AG04450 (cell line): ENCODE results near the gene RRBP1. TPM values are rescaled to one million over a fixed set of nuclear protein-coding genes. Genes with fewer than 3 reads are reported as not detected.

ENCODE experiments used
- CTCF ChIA-PET: fragments of 300-600, 350-600 bp; formaldehyde crosslinking; extraction: SDS; loops from one replicate; lab custom pipeline; 2022; ENCODE audit warnings: antibody characterized with exemption, inconsistent platforms; lab: Charles Lee
- POLR2A ChIA-PET: fragments of 350-600 bp; formaldehyde crosslinking; extraction: SDS; loops from one replicate; lab custom pipeline; 2021; ENCODE audit warnings: antibody characterized with exemption, inconsistent platforms; lab: Yijun Ruan, JAX
- DNase-seq: peaks from one replicate; pipeline ENCODE4 v3.0.0-alpha.2; 2011; ENCODE audit warnings: low read depth, low spot score
- H3K27ac ChIP-seq: one replicate; pipeline ENCODE4 v1.5.1; 2012; ENCODE audit warnings: low read depth, low read length, control low read depth
- H3K27me3 ChIP-seq: one replicate; pipeline ENCODE4 v1.6.0; 2012; ENCODE audit warnings: low read length; ENCODE audit not compliant: control insufficient read depth, insufficient read depth
- H3K4me3 ChIP-seq: 2 replicates; pipeline ENCODE4 v1.5.1; 2011; ENCODE audit warnings: mild to moderate bottlenecking, low read depth, low read length, control low read depth
- H3K9me3 ChIP-seq: 2 replicates; pipeline ENCODE4 v1.5.1; 2012; ENCODE audit warnings: low read length; ENCODE audit not compliant: control insufficient read depth, insufficient read depth
- polyA plus RNA-seq: library from polyadenylated mRNA; depleted of rRNA; stranded (reverse); fragments of >200 nt; gene quantifications from 2 replicates; pipeline ENCODE4 v1.2.3, GENCODE V29; 2011
- TF ChIP-seq, protein P1 (sequence below): IDR thresholded peaks from 2 replicates; pipeline ENCODE4 v1.5.1; 2011; ENCODE audit warnings: low read depth, low read length, control low read depth, inconsistent platforms

The RRBP1 gene
- polyA plus RNA-seq, 1 experiment = 153 TPM

DNA sequence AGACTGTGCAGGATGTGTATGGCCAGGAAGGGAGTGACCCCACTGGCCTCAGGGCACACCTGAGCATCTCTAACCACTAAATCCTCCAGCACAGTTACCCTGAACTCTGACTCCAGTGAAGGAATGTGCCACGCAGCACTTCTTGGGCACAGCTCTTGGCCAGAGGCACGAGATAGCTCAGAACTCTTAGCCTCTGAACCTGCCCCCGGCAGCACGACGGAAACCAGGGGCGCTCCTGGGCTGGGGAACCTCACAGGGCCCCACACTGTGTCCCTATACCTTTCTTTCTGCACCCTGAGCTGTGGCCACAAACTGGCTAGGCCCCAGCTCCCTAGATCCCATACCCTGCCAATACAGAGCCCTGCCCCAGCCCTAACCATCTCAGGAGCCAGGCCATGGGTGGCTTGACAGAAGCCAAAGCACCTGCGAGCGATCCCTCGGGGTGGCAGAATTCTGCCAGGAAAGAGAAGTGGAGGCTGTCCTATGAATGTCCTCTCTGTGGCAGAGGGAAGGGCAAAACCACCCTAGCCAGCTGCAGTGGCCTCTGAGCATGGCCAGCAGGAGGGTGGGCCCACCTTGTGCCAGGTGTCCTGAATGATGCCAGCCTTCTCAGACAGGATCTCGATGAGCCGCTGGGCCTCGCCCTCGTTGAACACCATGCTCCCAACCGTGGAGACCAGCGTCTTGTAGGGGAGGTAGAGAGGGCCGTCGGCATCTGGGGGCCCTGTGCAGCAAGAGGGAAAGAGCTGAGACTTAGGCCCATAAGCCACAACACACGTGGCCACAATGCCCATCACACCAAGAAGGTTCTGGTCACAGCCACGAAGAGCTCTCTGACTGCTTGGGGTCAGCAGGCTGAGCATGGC, 39.4 kb downstream of the RRBP1 start:
- no peak for DNase-seq
- Histone ChIP-seq H3K27ac (no peak overlapping the region), H3K9me3 (no peaks in the 10 kb centered on the region), H3K27me3 (no peaks in the 10 kb centered on the region), H3K4me3 (no peak overlapping the region)
- ChIA-PET CTCF (interaction anchor here (0.8 to 1.2 kb wide), 3 partner anchors 12 to 295 kb away, joined by 3 to 4 read pairs (median 3); no protein-coding TSS in a partner anchor), POLR2A (interaction anchor here (1.0 kb wide), 1 partner anchor 24 kb away, joined by 6 read pairs; no protein-coding TSS in a partner anchor)
- TF ChIP-seq, protein P1, sequence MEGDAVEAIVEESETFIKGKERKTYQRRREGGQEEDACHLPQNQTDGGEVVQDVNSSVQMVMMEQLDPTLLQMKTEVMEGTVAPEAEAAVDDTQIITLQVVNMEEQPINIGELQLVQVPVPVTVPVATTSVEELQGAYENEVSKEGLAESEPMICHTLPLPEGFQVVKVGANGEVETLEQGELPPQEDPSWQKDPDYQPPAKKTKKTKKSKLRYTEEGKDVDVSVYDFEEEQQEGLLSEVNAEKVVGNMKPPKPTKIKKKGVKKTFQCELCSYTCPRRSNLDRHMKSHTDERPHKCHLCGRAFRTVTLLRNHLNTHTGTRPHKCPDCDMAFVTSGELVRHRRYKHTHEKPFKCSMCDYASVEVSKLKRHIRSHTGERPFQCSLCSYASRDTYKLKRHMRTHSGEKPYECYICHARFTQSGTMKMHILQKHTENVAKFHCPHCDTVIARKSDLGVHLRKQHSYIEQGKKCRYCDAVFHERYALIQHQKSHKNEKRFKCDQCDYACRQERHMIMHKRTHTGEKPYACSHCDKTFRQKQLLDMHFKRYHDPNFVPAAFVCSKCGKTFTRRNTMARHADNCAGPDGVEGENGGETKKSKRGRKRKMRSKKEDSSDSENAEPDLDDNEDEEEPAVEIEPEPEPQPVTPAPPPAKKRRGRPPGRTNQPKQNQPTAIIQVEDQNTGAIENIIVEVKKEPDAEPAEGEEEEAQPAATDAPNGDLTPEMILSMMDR = no peak

DNA sequence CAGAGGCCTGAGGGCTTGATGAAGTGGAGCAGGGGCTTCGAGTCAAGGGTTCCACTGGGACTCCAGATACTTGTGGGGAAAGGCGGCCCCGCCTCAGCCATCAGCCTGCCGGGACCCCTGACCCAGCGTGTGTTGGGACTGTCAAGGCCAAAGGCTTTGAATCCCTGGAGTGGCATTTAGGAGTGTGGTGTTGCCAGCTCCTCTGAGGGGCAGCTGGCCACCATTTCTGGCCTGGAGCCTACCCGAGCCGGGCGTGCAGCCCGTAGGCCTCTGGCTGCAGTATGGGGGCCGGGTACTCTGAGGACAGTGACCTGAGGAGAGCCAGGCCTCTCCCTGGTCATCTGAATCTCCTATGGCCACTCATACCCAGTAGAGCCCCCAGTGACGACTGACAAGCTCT, 40.0 kb downstream of the RRBP1 start:
- POLR2A ChIA-PET = no interaction called here
- Histone ChIP-seq H3K4me3 (no peak overlapping the region), H3K27ac (no peak overlapping the region), H3K9me3 (no peaks in the 10 kb centered on the region), H3K27me3 (no peaks in the 10 kb centered on the region)
- DNase-seq = no peak
- TF ChIP-seq, protein P1 = no peak
- CTCF ChIA-PET = interaction anchor here (1.2 kb wide), 1 partner anchor 12 kb away, joined by 3 read pairs; no protein-coding TSS in a partner anchor

DNA sequence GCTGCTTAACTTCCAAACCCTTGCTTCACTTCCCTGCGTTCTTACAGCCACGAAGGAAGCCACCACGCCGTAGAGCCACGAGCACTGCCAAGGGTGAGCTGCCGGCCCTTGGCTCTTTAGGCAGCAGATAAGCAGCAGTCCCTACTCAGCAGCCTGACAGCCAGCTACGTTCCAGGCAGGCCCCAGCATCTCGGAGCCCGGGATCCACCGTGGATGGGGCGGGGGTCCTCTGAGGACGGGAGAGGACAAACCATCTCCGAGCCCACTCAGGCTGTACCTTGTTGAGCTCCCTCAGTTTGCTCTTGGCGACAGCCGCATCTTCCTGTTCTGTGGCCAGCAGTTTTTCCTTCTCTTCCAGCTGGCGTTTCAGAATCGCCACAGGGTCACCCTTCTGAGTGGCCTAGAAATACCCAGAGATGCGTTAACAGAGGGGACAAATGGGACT, 40.5 kb downstream of the RRBP1 start:
- POLR2A ChIA-PET = interaction anchor here (0.6 kb wide), 1 partner anchor 21 kb away, joined by 3 read pairs; no protein-coding TSS in a partner anchor
- H3K4me3 ChIP-seq = no peak overlapping the region
- CTCF ChIA-PET = interaction anchor here (1.2 kb wide), 1 partner anchor 13 kb away, joined by 3 read pairs; no protein-coding TSS in a partner anchor

DNA sequence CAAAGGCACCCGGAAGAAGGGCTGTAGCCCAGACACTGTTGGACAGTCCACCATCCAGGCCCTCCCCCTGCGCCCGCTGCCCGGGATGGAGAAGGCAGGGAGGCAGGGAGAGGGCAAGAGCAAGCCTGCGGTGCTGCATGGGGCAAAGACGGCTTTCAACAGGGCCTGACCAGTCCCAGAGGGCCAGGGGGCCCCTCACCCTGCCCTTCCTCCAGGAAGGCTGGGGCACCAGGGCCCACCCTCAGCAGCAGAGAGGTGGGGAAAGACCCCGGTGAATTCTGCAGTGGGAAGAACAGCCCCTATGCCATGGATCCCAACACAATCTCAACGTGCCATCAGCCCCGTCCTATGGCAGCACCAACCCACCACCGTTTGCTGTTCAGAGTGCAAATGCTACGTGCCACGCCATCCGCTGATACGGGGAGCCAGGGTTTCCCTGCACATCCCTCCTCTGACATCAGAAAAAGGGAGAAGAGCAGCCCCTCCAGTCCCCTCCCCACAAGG, 41.1 kb downstream of the RRBP1 start:
- ChIA-PET CTCF (no interaction called here), POLR2A (interaction anchor here (0.6 kb wide), 1 partner anchor 21 kb away, joined by 3 read pairs; no protein-coding TSS in a partner anchor)
- Histone ChIP-seq H3K27me3 (no peaks in the 10 kb centered on the region), H3K4me3 (no peak overlapping the region), H3K27ac (no peak overlapping the region), H3K9me3 (no peaks in the 10 kb centered on the region)
- TF ChIP-seq, protein P1 = no peak
- no peak for DNase-seq

More for the DNA sequence above, 40.5 kb downstream of the RRBP1 start:
- no peaks in the 10 kb centered on the region for H3K9me3 ChIP-seq
- TF ChIP-seq, protein P1 = no peak
- H3K27ac ChIP-seq = no peak overlapping the region
- H3K27me3 ChIP-seq = no peaks in the 10 kb centered on the region
- no peak for DNase-seq
